Fibroblast of pulmonary artery (primary cell): Measurements from ENCODE around the gene PLXNB1.

Experiments
- DNase-seq: peaks from one replicate; pipeline ENCODE4 v3.0.0-alpha.2; 2010; ENCODE audit warnings: low read depth
- H3K4me3 ChIP-seq: replicated peaks from 2 replicates; pipeline ENCODE4 v1.5.1; 2011; ENCODE audit warnings: low read depth, mild to moderate bottlenecking, control low read depth, low read length, moderate library complexity
- TF ChIP-seq, protein P1 (sequence below): IDR thresholded peaks from 2 replicates; pipeline ENCODE4 v1.5.1; 2011; ENCODE audit warnings: mild to moderate bottlenecking, control low read depth, low read length, inconsistent platforms; ENCODE audit errors: missing control alignments

Gene PLXNB1

DNA sequence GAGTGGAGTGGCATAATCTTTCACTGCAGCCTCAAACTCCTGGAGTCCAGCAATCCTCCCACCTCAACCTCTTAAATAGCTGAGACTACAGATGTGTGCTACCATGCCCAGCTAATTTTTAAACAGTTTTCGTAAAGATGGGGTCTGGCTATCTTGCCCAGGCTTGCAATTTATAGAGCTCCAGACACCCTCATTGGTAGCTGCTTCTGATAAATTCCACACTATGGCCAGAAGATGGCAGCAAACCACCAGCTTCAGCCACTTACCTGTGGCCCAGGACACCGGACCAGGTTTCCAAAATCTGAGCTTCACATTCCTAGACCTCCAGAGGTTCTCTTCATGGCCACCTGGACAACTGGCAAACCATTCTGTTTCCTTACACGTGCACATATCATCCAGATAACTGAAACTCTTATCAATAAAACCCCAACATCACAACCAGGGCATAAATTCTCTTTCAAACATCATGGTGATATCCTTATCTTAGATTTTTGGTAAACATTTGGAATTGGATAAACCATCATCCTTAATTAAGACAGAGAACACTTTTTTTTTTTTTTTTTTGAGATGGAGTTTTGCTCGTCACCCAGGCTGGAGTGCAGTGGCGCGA lies 29.0 kb downstream of the PLXNB1 start:
- TF ChIP-seq, protein P1, sequence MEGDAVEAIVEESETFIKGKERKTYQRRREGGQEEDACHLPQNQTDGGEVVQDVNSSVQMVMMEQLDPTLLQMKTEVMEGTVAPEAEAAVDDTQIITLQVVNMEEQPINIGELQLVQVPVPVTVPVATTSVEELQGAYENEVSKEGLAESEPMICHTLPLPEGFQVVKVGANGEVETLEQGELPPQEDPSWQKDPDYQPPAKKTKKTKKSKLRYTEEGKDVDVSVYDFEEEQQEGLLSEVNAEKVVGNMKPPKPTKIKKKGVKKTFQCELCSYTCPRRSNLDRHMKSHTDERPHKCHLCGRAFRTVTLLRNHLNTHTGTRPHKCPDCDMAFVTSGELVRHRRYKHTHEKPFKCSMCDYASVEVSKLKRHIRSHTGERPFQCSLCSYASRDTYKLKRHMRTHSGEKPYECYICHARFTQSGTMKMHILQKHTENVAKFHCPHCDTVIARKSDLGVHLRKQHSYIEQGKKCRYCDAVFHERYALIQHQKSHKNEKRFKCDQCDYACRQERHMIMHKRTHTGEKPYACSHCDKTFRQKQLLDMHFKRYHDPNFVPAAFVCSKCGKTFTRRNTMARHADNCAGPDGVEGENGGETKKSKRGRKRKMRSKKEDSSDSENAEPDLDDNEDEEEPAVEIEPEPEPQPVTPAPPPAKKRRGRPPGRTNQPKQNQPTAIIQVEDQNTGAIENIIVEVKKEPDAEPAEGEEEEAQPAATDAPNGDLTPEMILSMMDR: peak; percentile 73

DNA sequence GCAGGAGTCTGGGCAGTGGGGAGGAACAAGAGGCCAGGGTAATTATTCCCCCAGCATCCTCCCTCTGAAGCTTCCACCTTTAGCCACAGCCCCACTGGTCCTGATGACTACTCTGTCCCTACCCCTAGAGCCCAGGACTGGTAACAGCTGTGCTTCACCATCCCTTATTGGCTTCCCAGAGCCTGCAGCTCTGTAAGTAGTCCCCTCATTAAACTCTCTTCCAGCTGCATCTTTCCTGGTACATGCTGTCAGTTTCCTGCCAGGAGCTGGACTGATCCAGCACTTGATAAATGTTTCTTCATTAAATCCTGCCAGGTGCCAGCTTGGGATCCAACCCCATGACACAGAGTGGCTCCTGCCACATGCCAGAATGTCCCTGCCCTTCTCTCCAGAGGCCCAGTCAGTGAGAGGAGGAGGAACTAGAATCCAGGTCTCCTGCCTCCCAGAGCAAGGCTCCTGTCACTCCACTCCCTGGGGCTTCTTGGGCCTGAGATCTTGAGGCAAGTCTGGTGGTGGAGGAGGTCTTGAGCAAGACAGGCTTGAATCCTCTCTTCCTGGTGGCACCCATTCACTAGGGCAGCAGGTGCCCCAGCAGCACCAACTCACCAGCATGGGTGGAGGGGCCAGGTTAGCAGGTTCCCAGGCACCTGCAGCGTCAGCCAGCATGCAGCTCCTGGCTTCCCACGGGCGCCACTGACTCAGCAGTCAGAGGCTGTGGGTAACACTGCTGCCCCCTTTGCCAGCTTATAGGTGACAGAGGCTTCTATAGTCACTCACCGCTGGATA lies 30.3 kb downstream of the PLXNB1 start:
- no peak for DNase-seq
- TF ChIP-seq, protein P1: no peak
- H3K4me3 ChIP-seq: no peak overlapping the region

More for the DNA sequence above, 29.0 kb downstream of the PLXNB1 start:
- H3K4me3 ChIP-seq: no peak overlapping the region
- peak; percentile 69 for DNase-seq

DNA sequence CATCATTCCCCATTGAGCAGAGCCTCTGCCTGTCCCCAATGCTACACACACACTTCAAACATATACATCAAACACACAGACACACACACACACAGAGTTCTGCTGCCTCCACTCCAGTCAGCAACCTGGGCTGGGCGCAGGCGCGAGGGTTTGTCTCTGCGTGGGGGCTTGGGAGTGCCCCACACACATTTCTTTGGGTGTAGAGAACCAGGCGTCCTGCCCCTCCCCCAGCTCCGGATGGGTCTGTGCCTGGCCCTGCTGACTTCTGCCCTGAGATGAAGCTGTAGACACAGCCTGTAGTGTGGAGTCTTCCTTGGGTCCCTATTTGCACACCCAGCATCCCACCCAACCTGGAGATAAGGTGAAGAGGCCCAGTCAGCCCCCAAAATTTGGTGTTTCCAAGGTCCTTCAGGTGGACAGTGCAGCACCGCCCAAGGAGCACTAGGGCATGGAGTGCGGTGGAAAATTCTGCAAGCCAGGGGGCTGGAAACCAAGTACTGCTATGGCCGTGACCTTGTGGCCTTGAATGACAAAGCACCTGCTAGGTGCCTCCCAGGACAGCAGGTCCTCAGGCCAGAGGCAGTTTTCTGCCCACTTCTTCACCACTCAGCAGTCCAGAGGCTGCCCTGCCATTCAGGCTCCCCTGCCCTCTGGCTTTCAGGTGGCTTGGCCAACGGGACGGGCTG lies 31.0 kb downstream of the PLXNB1 start:
- H3K4me3 ChIP-seq: no peak overlapping the region
- TF ChIP-seq, protein P1: no peak
- DNase-seq: no peak

DNA sequence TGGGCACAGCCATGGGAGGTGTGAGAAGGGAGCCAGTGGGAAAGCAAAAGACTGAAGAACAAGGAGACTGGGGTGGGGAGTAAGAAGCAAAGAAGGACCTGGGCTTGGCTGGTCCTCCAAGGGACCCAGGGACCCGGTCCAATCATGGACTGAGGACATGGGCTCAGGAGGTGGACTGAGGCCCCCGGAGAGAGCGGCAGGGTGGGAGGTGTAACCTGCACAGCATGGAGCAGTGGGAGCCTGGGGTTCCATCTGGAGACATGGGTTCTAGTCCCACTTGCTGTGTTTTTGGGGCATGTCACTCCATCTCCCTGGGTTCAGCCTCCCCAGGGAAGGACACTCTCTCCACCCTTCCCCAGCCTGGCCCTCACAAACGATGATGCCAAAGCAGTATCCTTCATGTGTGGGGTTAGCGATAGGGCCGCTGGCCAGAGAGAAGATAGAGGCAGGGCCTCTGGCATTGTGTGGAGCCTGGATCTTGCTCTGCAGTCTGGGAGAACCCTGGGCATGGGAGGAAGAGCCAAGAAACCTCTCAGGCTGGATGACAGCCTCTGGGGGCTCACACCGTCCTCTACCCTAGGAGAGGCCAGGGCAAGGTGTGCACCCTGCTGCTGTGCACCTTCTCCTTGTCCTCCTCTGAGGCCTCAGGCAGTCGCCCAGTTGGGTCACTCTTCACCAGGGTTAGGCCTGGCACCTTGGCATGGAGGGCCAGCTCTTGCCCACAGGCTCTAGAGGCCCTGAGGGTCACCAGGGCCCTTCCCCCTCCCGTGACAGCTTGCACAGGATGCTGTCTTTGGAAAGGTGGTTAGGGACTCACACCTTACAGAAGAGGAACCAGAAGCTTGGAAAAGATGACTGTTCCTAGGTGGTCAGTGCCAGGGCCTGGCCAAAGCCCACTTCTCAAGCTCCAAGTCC lies 31.9 kb downstream of the PLXNB1 start:
- TF ChIP-seq, protein P1: no peak
- DNase-seq: no peak

DNA sequence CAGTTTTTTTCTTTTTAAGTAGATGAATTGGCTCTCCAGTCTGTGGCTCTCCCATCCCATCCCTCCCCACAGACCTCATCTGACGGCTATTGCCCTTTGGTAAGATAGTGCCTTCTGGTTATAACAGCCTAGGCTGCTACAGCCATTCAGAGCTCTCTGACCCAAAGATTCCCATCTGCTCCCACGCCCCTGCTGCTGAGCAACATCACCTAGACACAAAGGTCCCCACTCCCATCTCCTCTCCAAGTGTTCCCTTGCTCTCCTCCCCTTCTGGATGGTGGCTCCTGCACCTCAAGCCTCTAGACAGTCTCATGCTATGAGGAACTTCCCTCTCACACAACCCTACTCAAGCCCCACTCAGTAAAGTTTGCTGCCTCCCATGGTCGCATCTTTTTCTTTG lies 34.2 kb downstream of the PLXNB1 start:
- no peak for DNase-seq
- TF ChIP-seq, protein P1: no peak

More for the DNA sequence above, 31.9 kb downstream of the PLXNB1 start:
- H3K4me3 ChIP-seq: no peak overlapping the region

DNA sequence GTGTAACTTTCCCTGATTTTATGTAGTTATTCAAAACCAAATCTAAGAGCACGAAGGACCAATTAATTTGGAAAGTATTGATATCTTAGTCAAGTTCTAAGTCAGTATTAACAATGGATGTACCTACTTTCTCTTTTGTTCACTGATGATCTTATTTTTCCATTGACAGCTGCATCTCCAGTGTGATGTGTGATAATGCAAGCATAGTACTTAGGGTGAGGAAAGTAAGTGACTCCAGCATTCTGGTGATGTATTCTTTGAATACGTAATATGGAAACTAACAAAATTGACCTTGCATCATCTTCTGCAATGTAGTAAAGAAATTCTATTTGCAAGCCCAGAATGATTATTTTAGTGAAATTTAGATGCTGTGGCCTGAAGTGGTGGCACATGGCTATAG lies 35.5 kb downstream of the PLXNB1 start:
- TF ChIP-seq, protein P1: no peak
- no peak for DNase-seq
- no peak overlapping the region for H3K4me3 ChIP-seq

More for the DNA sequence above, 34.2 kb downstream of the PLXNB1 start:
- no peak overlapping the region for H3K4me3 ChIP-seq
